ENCODE data around the gene LPP. TPM values are rescaled to one million over a fixed set of nuclear protein-coding genes. Genes with fewer than 3 reads are reported as not detected.

LPP gene
- total RNA-seq, 1 donor from 2014 or later = 14.2 TPM

DNA sequence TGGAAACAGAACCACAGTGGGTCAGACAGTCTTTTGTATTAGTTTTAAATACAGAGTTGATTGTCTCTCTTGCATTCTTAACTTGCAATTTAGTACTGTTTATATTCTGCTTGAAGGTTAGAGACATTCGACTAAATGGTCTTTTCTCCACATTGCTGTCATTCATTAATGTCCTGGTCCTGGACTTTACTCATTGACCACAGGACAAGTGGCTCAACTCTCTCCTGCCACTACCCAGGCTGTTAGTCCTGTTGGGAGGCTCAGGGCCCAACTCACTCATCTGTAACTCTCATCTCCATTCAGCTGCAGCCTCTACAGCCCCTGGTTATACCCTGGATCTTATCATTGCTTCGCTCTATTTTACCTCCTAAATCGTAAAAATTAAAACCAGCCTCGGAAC lies 427.4 kb downstream of the LPP start:
- no peak for FAIRE-seq
- H3K4me3 ChIP-seq (ENCODE audit: low read depth, low read length) = no peak overlapping the region
- TF ChIP-seq, protein P1, sequence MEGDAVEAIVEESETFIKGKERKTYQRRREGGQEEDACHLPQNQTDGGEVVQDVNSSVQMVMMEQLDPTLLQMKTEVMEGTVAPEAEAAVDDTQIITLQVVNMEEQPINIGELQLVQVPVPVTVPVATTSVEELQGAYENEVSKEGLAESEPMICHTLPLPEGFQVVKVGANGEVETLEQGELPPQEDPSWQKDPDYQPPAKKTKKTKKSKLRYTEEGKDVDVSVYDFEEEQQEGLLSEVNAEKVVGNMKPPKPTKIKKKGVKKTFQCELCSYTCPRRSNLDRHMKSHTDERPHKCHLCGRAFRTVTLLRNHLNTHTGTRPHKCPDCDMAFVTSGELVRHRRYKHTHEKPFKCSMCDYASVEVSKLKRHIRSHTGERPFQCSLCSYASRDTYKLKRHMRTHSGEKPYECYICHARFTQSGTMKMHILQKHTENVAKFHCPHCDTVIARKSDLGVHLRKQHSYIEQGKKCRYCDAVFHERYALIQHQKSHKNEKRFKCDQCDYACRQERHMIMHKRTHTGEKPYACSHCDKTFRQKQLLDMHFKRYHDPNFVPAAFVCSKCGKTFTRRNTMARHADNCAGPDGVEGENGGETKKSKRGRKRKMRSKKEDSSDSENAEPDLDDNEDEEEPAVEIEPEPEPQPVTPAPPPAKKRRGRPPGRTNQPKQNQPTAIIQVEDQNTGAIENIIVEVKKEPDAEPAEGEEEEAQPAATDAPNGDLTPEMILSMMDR (IDR thresholded peaks at IDR 0.05; ENCODE audit: insufficient read depth, low read length, severe bottlenecking) = no peak
- no peak for DNase-seq (ENCODE audit: low read depth)
- peaks cover 1% of the 10 kb centered on the region for H3K36me3 ChIP-seq (ENCODE audit: control insufficient read depth, insufficient read depth, low read length)
- H3K27me3 ChIP-seq (ENCODE audit: control insufficient read depth, insufficient read depth, low read length) = no peaks in the 10 kb centered on the region

DNA sequence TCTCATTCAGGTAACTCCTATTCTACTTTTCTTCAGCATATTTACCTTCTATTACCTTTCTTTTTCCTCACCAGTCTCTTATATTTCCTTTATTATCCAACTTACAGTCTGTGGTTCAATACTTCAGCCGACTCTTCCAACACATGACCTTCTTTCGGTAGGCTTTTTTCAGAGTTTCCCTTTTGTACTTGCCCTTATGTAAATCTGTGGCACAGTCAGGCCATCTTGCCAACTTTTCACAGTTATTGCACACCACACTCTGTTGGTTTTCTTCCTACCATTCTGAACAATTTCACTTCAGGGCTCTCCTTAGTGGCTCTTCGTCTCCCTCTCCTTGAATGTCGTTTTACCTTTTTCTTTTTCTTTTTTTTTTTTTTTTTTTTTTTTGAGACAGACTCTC lies 427.8 kb downstream of the LPP start:
- Histone ChIP-seq H3K36me3 (ENCODE audit: control insufficient read depth, insufficient read depth, low read length) (peaks cover 1% of the 10 kb centered on the region), H3K4me3 (ENCODE audit: low read depth, low read length) (no peak overlapping the region), H3K27me3 (ENCODE audit: control insufficient read depth, insufficient read depth, low read length) (no peaks in the 10 kb centered on the region)
- TF ChIP-seq, protein P1 (IDR thresholded peaks at IDR 0.05; ENCODE audit: insufficient read depth, low read length, severe bottlenecking) = no peak
- FAIRE-seq = no peak
- no peak for DNase-seq (ENCODE audit: low read depth)

DNA sequence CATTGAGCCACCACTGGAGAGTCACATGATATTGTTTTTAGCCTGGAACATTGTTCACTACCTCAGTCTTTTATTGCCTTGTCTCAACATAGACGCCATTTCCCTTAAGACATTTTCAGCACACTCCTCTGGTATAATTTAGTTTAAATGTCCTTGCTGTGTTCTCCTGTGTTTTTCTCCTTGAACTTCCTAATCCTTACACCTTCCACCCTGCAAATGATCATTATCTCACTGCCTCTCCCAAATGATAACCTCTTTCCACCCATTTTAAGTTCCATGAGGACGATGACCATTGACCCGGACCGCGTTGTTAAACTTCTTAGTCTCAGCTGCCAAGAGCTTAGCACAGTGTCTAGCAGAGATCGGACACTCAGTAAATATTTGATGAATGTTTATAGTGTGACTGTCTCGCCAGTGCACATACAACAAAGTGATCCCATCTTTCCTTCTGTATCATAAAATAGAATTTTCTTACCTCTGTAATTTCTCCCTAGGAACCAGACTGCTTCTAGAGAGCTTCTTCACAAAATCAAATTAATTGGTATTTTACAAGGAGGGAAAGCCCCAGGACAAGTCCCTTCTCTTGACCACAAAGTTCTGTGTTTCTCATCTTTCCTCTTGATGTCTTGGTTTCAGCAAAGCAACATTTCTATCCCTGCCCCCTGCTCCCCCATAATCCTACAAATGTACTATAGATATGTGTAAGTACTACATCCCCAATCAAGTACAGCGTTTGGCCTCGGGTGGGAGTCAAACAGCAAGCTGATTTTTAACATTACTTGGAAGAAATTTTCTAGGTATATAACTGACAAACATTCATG lies 429.6 kb downstream of the LPP start:
- DNase-seq (ENCODE audit: low read depth) (peak; percentile 33), FAIRE-seq (no peak)
- H3K36me3 ChIP-seq (ENCODE audit: control insufficient read depth, insufficient read depth, low read length) = peaks cover 1% of the 10 kb centered on the region
- H3K4me3 ChIP-seq (ENCODE audit: low read depth, low read length) = no peak overlapping the region
- H3K27me3 ChIP-seq (ENCODE audit: control insufficient read depth, insufficient read depth, low read length) = no peaks in the 10 kb centered on the region
- TF ChIP-seq, protein P1 (IDR thresholded peaks at IDR 0.05; ENCODE audit: insufficient read depth, low read length, severe bottlenecking) = no peak

DNA sequence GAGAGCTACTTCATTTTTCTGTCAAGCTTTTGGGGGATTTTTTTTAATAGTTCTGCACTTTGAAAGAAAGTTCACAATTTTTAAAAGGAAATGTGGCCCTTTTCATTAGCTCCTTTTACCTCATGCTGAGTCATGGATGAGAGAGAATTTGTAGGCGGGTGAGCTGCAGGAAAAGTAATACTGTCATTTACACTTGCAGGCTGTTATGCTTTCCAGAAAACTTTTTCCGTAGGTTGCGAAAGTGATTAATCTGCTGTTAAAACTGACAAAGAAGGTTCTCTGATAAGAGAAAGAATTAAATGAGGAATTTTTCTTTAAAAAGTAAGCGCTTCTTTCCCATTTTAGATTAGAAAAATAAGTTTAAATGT lies 430.2 kb downstream of the LPP start:
- peak; percentile 88 for DNase-seq (ENCODE audit: low read depth)
- Histone ChIP-seq H3K4me3 (ENCODE audit: low read depth, low read length) (peak overlapping the region; percentile 1), H3K27me3 (ENCODE audit: control insufficient read depth, insufficient read depth, low read length) (no peaks in the 10 kb centered on the region), H3K36me3 (ENCODE audit: control insufficient read depth, insufficient read depth, low read length) (no peaks in the 10 kb centered on the region)
- FAIRE-seq = no peak
- TF ChIP-seq, protein P1 (IDR thresholded peaks at IDR 0.05; ENCODE audit: insufficient read depth, low read length, severe bottlenecking) = no peak

DNA sequence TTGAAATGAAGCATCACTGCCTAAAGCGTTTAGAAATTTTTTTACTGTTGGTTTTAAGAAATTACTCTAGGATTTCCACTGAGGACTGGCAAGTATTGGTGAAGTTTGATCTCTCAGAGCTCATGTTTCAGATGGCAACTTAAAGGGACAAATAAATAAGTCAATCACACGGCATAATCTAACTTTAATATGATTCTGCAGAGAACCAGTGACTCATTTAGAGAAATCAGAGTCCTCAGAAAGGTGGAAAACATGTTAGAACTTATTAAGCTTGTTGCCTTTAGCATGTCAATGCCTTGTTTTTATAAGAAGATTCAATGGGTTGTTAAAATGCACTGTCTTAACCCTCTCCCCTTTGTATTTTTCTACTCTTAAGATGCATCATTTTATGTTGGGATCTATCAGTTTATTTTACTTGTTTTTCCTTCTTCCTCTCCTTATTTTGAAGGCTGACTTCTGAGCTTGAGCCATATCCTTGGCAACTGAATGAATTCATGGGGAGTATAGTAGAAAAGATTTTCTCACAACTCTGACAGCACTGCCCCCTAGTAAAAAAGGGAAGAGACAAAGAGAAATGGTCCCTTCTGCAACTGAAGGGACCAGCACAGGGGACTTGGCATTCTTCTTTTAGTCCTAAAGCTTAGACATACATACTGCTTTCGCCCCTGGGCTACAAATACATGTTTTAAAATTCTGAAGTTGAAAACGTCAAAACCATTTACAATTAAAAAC lies 431.2 kb downstream of the LPP start:
- no peaks in the 10 kb centered on the region for H3K27me3 ChIP-seq (ENCODE audit: control insufficient read depth, insufficient read depth, low read length)
- TF ChIP-seq, protein P1 (IDR thresholded peaks at IDR 0.05; ENCODE audit: insufficient read depth, low read length, severe bottlenecking) = no peak
- DNase-seq (ENCODE audit: low read depth) (peak; percentile 86), FAIRE-seq (no peak)
- H3K4me3 ChIP-seq (ENCODE audit: low read depth, low read length) = no peak overlapping the region
- no peaks in the 10 kb centered on the region for H3K36me3 ChIP-seq (ENCODE audit: control insufficient read depth, insufficient read depth, low read length)
